Endothelial cell of umbilical vein (primary cell): ENCODE measurements around the gene OVOL1. TPM values are rescaled to one million over a fixed set of nuclear protein-coding genes. Genes with fewer than 3 reads are reported as not detected.

Experiments used
- BruUV-seq: library from RNA; stranded (reverse); fragments of 400-500 nt; replicated peaks from 2 replicates; lab custom pipeline; 2021; lab: Mats Ljungman, UMichigan
- CTCF ChIA-PET: fragments of 300-600, 350-600 bp; sonication (Branson Sonifier 250); formaldehyde crosslinking; loops from one replicate; lab custom pipeline; 2021; ENCODE audit warnings: antibody characterized with exemption, inconsistent platforms; lab: Charles Lee
- POLR2A ChIA-PET: fragments of 300-600, 350-600 bp; sonication (Branson Sonifier 250); formaldehyde crosslinking; loops from one replicate; lab custom pipeline; 2021; ENCODE audit warnings: antibody characterized with exemption, inconsistent platforms; lab: Charles Lee
- DNase-seq: peaks from one replicate; pipeline ENCODE4 v3.0.0-alpha.2; 2011; ENCODE audit warnings: low read depth, low spot score
- FAIRE-seq: peaks from 2 replicates; lab custom pipeline; 2011; peaks lifted over from hg19 to GRCh38; lab: Jason Lieb, UNC
- H2AFZ ChIP-seq: 2 replicates; pipeline ENCODE4 v1.6.0; 2012; ENCODE audit warnings: low read depth, low read length, control low read depth, inconsistent platforms
- H3K27ac ChIP-seq: 2 replicates; pipeline ENCODE4 v1.5.1; 2011; ENCODE audit warnings: low read depth, mild to moderate bottlenecking, control low read depth, low read length, moderate library complexity; ENCODE audit not compliant: insufficient read depth
- H3K27me3 ChIP-seq, 2 experiments: 2 replicates each; pipeline versions ENCODE4 v1.6.0 to v1.6.1; 2011; ENCODE audit warnings: low read length in 2 of 2, mixed read lengths in 1 of 2; ENCODE audit not compliant: control insufficient read depth in 2 of 2, insufficient read depth in 2 of 2
- H3K36me3 ChIP-seq, 2 experiments: 2 replicates in 1 of 2; 3 replicates in 1 of 2; pipeline ENCODE4 v1.5.1; 2011; ENCODE audit warnings: low read length in 2 of 2, mild to moderate bottlenecking in 1 of 2, moderate library complexity in 1 of 2; ENCODE audit not compliant: control insufficient read depth in 2 of 2, insufficient read depth in 2 of 2; ENCODE audit errors: extremely low read depth in 1 of 2
- H3K4me1 ChIP-seq: 3 replicates; pipeline ENCODE4 v1.5.1; 2011; ENCODE audit warnings: mild to moderate bottlenecking, low read length; ENCODE audit not compliant: control insufficient read depth, insufficient read depth; ENCODE audit errors: extremely low read depth
- H3K4me2 ChIP-seq: 2 replicates; pipeline ENCODE4 v1.6.1; 2011; ENCODE audit warnings: low read length, control low read depth, mixed read lengths; ENCODE audit not compliant: insufficient read depth
- H3K4me3 ChIP-seq, 3 experiments: fragments of 200-600 bp in 1 of 3; sonication (generic), shearing (Covaris generic) in 1 of 3; replicated peaks in 1 of 3; 2 replicates each; pipeline ENCODE4 v1.5.1; 2011 to 2016; ENCODE audit warnings: control low read depth in 3 of 3, low read length in 3 of 3, mild to moderate bottlenecking in 2 of 3, inconsistent platforms in 1 of 3, low read depth in 1 of 3, moderate library complexity in 1 of 3; ENCODE audit not compliant: insufficient read depth in 1 of 3
- H3K79me2 ChIP-seq: 2 replicates; pipeline ENCODE4 v1.6.0; 2012; ENCODE audit warnings: low read length, inconsistent platforms; ENCODE audit not compliant: control insufficient read depth, insufficient read depth
- H3K9ac ChIP-seq: replicated peaks from 2 replicates; pipeline ENCODE3; 2011; ENCODE audit warnings: low read length, control low read depth; ENCODE audit not compliant: insufficient read depth; ENCODE audit errors: extremely low read depth
- H3K9me1 ChIP-seq: replicated peaks from 3 replicates; pipeline ENCODE4 v1.6.0; 2011; ENCODE audit warnings: mild to moderate bottlenecking, low read length; ENCODE audit not compliant: control insufficient read depth, insufficient read depth; ENCODE audit errors: extremely low read depth
- H3K9me3 ChIP-seq: replicated peaks from 2 replicates; pipeline ENCODE4 v1.5.1; 2012; ENCODE audit warnings: low read length, inconsistent platforms; ENCODE audit not compliant: control insufficient read depth, insufficient read depth
- H4K20me1 ChIP-seq: replicated peaks from 2 replicates; pipeline ENCODE3; 2011; ENCODE audit warnings: mild to moderate bottlenecking, low read length; ENCODE audit not compliant: control insufficient read depth, insufficient read depth; ENCODE audit errors: extremely low read depth
- EZH2 ChIP-seq: IDR thresholded peaks from 2 replicates; pipeline ENCODE4 v1.6.1; 2012; ENCODE audit warnings: borderline replicate concordance, low read depth, mild to moderate bottlenecking, moderate library complexity, low read length, inconsistent platforms; ENCODE audit not compliant: severe bottlenecking
- FOS ChIP-seq: IDR thresholded peaks from 2 replicates; pipeline ENCODE4 v1.6.1; 2011; ENCODE audit warnings: mild to moderate bottlenecking, low read length, moderate library complexity, borderline replicate concordance; ENCODE audit not compliant: insufficient read depth
- GATA2 ChIP-seq: IDR thresholded peaks from 2 replicates; pipeline ENCODE4 v1.7.0; 2011; ENCODE audit warnings: low read depth, mild to moderate bottlenecking, moderate library complexity, mixed read lengths, low read length; ENCODE audit not compliant: insufficient read length, insufficient read depth
- JUN ChIP-seq: IDR thresholded peaks from 2 replicates; pipeline ENCODE4 v1.6.1; 2011; ENCODE audit warnings: borderline replicate concordance, low read depth; ENCODE audit not compliant: insufficient read length, insufficient read depth
- MYC ChIP-seq: IDR thresholded peaks from one replicate; pipeline ENCODE4 v1.6.1; 2011; ENCODE audit warnings: mild to moderate bottlenecking, low read depth, low read length
- POLR2A ChIP-seq: IDR thresholded peaks from 2 replicates; pipeline ENCODE4 v1.6.1; 2012; ENCODE audit warnings: low read depth, mild to moderate bottlenecking, control low read depth, low read length
- POLR2AphosphoS5 ChIP-seq: IDR thresholded peaks from 2 replicates; pipeline ENCODE4 v1.6.1; 2012; ENCODE audit warnings: low read depth, mild to moderate bottlenecking, control low read depth, low read length, moderate library complexity; ENCODE audit not compliant: insufficient read depth
- dilution Hi-C: fragments of 300-500 bp; cut with MboI; formaldehyde crosslinking; loops from one replicate; pipeline ENCODE4 v1.15.0; 2019; ENCODE audit warnings: low sequenced_read_pairs; ENCODE audit not compliant: extremely low pct_ligation_motif_present
- intact Hi-C: fragments of 100-400 bp; cut with micrococcal nuclease; formaldehyde crosslinking; loops from one replicate; pipeline ENCODE4 v1.10.0; 2022
- polyA plus RNA-seq, 4 experiments: library from polyadenylated mRNA; depleted of rRNA in 3 of 4; stranded (reverse) in 3 of 4; unstranded in 1 of 4; fragments of >200 nt; gene quantifications; 2 replicates each; pipeline versions ENCODE4 v1.2.1 to v1.2.3, GENCODE V29; 2011 to 2012; ENCODE audit warnings: missing spikeins in 1 of 4
- total RNA-seq: library from RNA; stranded (reverse); gene quantifications from 2 replicates; pipeline ENCODE4 v1.2.3, GENCODE V29; 2021
- TF ChIP-seq, protein P1 (sequence below), 2 donors: IDR thresholded peaks; 1 replicate in 1 of 2; 2 replicates in 1 of 2; pipeline ENCODE4 v1.5.1; 2011; ENCODE audit warnings: low read length in 2 of 2, mild to moderate bottlenecking in 2 of 2, moderate library complexity in 2 of 2, control low read depth in 1 of 2, inconsistent platforms in 1 of 2, low read depth in 1 of 2; ENCODE audit not compliant: insufficient read depth in 1 of 2; ENCODE audit errors: extremely low read depth in 1 of 2
- TF ChIP-seq, protein P2 (sequence below): IDR thresholded peaks from 2 replicates; pipeline ENCODE4 v1.6.1; 2011; ENCODE audit not compliant: insufficient read depth, insufficient read length

OVOL1 gene
- total and polyA plus RNA-seq, 2 donors (not counting 3 experiments of a cell fraction or from before 2014, with no cell fraction given): not detected

DNA sequence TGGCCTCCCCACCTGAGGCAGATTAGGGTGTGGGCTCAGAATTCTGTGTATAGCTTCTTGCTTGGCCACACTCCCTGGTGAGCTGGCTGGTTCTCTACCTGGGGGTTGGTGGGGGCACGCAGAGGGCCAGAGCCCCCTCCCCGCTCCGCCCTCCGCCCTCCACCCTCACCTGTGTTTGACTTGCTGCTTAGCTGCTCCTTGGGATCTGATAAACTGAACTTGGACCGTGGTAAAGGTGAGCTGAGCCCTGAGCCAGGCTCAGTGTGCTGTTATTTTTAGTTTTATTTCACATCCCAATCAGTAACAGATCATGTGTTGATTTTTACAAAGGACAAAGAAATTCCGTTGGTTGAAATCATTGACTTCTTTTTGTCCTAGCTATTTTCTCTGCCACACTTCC is 2.0 kb downstream of the OVOL1 start:
- intact Hi-C loops: no loop called here
- dilution Hi-C loops: no loop called here
- Histone ChIP-seq H3K79me2 (no peaks in the 10 kb centered on the region), H3K4me3 (no peak overlapping the region), H3K4me2 (no peak overlapping the region), H3K9ac (no peak overlapping the region), H3K27ac (no peak overlapping the region), H3K36me3 (no peaks in the 10 kb centered on the region), H3K9me3 (no peaks in the 10 kb centered on the region), H2AFZ (no peak overlapping the region), H3K27me3 (peaks cover 41 to 42% of the 10 kb centered on the region in 2 experiments), H3K4me1 (no peaks in the 10 kb centered on the region), H3K9me1 (no peaks in the 10 kb centered on the region), H4K20me1 (no peaks in the 10 kb centered on the region)
- POLR2A ChIA-PET: no interaction called here
- no TSS peak for BruUV-seq
- TF ChIP-seq, protein P1, sequence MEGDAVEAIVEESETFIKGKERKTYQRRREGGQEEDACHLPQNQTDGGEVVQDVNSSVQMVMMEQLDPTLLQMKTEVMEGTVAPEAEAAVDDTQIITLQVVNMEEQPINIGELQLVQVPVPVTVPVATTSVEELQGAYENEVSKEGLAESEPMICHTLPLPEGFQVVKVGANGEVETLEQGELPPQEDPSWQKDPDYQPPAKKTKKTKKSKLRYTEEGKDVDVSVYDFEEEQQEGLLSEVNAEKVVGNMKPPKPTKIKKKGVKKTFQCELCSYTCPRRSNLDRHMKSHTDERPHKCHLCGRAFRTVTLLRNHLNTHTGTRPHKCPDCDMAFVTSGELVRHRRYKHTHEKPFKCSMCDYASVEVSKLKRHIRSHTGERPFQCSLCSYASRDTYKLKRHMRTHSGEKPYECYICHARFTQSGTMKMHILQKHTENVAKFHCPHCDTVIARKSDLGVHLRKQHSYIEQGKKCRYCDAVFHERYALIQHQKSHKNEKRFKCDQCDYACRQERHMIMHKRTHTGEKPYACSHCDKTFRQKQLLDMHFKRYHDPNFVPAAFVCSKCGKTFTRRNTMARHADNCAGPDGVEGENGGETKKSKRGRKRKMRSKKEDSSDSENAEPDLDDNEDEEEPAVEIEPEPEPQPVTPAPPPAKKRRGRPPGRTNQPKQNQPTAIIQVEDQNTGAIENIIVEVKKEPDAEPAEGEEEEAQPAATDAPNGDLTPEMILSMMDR (IDR thresholded peaks at IDR 0.05; ENCODE audit: extremely low read depth in 1 of 2, insufficient read depth in 1 of 2, low read depth in 1 of 2, low read length in 2 of 2): no peak
- TF ChIP-seq POLR2AphosphoS5 (no peak), EZH2 (no peak), JUN (no peak), GATA2 (no peak), POLR2A (no peak), FOS (no peak), MYC (no peak)
- TF ChIP-seq, protein P2, sequence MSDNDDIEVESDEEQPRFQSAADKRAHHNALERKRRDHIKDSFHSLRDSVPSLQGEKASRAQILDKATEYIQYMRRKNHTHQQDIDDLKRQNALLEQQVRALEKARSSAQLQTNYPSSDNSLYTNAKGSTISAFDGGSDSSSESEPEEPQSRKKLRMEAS: no peak
- FAIRE-seq (no peak), DNase-seq (no peak)
- CTCF ChIA-PET: interaction anchor here (1.3 to 6.2 kb wide), 4 partner anchors 8 to 29 kb away, joined by 4 to 71 read pairs (median 6); partner anchors contain the start of gene AP5B1
